Activated CD4-positive, alpha-beta memory T cell treated with anti-CD3 and anti-CD28 coated beads, Interleukin-2, amount 10 ng/mL, durations not matched to agents 7 days and 5 days (primary cell): ENCODE data around the gene ANKRD31. TPM values are rescaled to one million over a fixed set of nuclear protein-coding genes. Genes with fewer than 3 reads are reported as not detected.
"Not testable (repeated sequence)": the region's sequence is repeated elsewhere in the genome, so short reads cannot be mapped to it uniquely, and the experiment has no call there.

Source experiments
- CTCF ChIA-PET: fragments of 350-600 bp; sonication (Branson Sonifier 250); formaldehyde crosslinking; loops from one replicate; lab custom pipeline; 2021; ENCODE audit warnings: antibody characterized with exemption, inconsistent platforms; lab: Charles Lee
- POLR2A ChIA-PET: fragments of 350-600 bp; sonication (Branson Sonifier 250); formaldehyde crosslinking; loops from one replicate; lab custom pipeline; 2021; ENCODE audit warnings: antibody characterized with exemption; lab: Charles Lee
- DNase-seq: peaks from one replicate; pipeline ENCODE4 v3.0.0-alpha.2; 2020
- H3K27ac Mint-ChIP-seq: one replicate; pipeline ENCODE4 v1.8.0; 2021; ENCODE audit warnings: mild to moderate bottlenecking, mixed read lengths
- H3K27me3 Mint-ChIP-seq: one replicate; pipeline ENCODE4 v1.8.0; 2021; ENCODE audit warnings: mixed read lengths
- H3K36me3 Mint-ChIP-seq: one replicate; pipeline ENCODE4 v1.8.0; 2021; ENCODE audit warnings: low read depth, mixed read lengths
- H3K4me1 Mint-ChIP-seq: one replicate; pipeline ENCODE4 v1.8.0; 2021; ENCODE audit warnings: mixed read lengths
- H3K4me3 Mint-ChIP-seq: one replicate; pipeline ENCODE4 v1.8.0; 2021; ENCODE audit warnings: mild to moderate bottlenecking, mixed read lengths
- H3K9me3 Mint-ChIP-seq: one replicate; pipeline ENCODE4 v1.8.0; 2021; ENCODE audit warnings: mixed read lengths
- total RNA-seq, 2 experiments: library from RNA; stranded (reverse); gene quantifications; one replicate each; pipeline ENCODE4 v1.2.3, GENCODE V29; 2021

ANKRD31 gene
- total RNA-seq, 2 experiments from 2014 or later: 0.05 to 0.18 TPM

DNA sequence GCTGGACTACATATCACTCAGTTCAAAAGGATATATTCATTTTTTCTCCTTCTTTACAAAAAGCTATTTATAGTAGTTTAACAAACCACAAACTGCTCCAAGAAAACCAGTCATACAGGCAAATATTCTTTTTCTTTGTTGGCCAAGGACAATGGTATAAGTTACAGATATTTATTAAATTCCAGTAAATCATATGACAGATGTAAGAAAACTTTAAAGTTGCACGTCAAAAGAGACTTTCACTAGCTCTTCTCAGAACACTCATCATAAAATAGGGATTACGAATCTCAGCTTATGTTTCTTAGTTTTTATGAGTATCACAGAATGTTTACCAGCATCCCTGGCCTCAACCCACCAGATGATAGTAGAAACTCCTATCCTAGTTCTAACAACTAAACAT lies 67.2 kb downstream of the ANKRD31 start:
- POLR2A ChIA-PET: no interaction called here
- peaks cover 2% of the 10 kb centered on the region for H3K27me3 Mint-ChIP-seq
- H3K9me3 Mint-ChIP-seq: peaks cover 8% of the 10 kb centered on the region
- H3K4me3 Mint-ChIP-seq: no peak overlapping the region
- no peaks in the 10 kb centered on the region for H3K4me1 Mint-ChIP-seq
- CTCF ChIA-PET: no interaction called here
- no peak for DNase-seq
- no peaks in the 10 kb centered on the region for H3K36me3 Mint-ChIP-seq
- H3K27ac Mint-ChIP-seq: no peak overlapping the region

DNA sequence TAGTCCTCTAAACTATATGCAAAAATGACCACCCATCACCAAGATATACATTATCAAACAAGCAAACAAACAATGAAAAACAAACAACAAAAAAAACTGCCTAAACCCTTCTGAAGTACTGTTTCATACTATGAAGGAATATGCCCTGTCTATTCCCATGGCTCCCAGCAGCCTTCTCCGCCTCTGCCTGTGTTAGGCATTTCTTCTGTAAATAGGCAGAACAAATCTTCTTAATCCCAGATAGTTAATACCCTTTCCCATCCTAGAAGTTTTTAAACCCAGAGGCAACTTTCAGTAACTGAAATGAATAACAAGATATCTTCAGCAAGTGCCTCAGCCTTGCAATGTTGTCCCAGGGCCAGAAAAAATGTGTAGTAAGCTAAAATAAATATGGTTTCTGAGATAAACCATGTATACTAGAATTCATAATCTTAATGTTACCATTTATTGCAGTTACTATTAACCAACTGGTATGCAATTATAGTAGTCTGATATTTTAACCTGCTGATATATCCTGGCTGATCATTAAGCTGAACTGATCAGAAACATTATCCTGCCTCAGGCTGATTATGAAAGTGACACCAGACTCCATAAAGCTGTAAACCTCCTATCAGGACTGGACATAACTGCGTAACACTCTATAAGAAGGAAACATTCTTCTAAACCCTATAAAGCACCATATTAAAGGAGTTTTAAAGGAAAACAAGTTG lies 68.5 kb downstream of the ANKRD31 start:
- no peaks in the 10 kb centered on the region for H3K9me3 Mint-ChIP-seq
- H3K27ac Mint-ChIP-seq: no peak overlapping the region
- H3K27me3 Mint-ChIP-seq: peaks cover 2% of the 10 kb centered on the region
- no peaks in the 10 kb centered on the region for H3K4me1 Mint-ChIP-seq
- no peak for DNase-seq
- H3K4me3 Mint-ChIP-seq: no peak overlapping the region
- ChIA-PET CTCF (no interaction called here), POLR2A (no interaction called here)
- no peaks in the 10 kb centered on the region for H3K36me3 Mint-ChIP-seq

DNA sequence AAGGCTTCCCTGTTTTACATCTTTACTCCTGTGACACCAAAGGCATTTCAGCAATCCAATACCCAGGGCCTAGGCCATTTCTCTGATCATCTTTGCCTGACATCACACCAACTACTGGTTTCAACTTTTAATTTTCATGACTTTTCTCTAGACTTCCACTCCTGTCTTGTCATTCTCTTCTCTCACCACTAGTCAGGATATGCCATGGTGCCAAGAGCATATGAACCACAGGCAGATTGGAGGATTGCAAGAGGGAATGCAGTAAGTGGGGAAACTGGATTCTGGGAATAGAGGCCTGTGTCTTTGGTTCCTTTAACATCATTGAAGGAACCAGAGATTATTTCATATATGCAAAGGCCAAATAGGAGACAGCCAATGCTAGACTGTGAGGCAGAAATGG lies 69.3 kb downstream of the ANKRD31 start:
- no peak for DNase-seq
- Mint-ChIP-seq H3K27ac (no peak overlapping the region), H3K9me3 (peaks cover under 1% of the 10 kb centered on the region), H3K36me3 (no peaks in the 10 kb centered on the region), H3K27me3 (peaks cover 2% of the 10 kb centered on the region), H3K4me3 (no peak overlapping the region), H3K4me1 (no peaks in the 10 kb centered on the region)
- ChIA-PET CTCF (no interaction called here), POLR2A (no interaction called here)

DNA sequence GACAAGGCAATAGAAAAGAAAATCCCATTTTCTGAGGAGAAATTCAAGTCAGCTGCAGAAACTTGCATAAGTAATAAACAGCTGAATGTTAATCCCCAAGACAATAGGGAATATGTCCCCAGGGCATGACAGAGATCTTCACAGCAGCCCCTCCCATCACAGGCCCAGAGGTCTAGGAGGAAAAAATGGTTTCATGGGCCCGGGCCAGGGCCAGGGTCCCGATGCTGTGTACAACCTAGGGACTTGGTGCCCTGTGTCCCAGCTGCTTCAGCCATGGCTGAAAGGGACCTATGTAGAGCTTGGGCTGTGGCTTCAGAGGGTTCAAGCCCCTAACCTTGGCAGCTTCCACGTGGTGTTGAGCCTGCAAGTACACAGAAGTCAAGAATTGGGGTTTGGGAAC lies 75.2 kb downstream of the ANKRD31 start:
- H3K27me3 Mint-ChIP-seq, DNase-seq, H3K27ac Mint-ChIP-seq, H3K36me3 Mint-ChIP-seq, POLR2A ChIA-PET, H3K4me3 Mint-ChIP-seq, H3K4me1 Mint-ChIP-seq, CTCF ChIA-PET: not testable (repeated sequence)
- H3K9me3 Mint-ChIP-seq: peaks cover 20% of the 10 kb centered on the region

DNA sequence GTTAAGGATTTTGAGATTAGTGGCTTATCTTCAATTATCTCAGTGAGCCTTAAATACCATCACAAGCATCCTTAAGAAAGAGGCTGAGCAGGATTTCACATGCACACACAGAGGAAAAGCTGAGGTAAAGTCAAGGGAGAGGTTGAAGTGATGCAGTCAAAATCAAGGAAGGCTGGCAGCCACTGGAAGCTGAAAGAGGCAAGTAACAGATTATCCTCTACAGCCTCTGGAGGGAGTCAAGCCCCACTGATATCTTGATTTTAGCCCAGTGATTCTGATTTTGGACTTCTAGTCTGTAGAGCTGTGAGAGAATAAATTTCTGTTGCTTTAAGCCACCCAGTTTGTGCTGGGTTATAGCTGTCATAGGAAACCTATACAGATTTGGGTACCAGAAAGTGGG lies 80.1 kb downstream of the ANKRD31 start:
- Mint-ChIP-seq H3K4me1 (no peaks in the 10 kb centered on the region), H3K27me3 (no peaks in the 10 kb centered on the region), H3K27ac (no peak overlapping the region), H3K9me3 (peaks cover 12% of the 10 kb centered on the region), H3K4me3 (no peak overlapping the region), H3K36me3 (peaks cover 3% of the 10 kb centered on the region)
- CTCF ChIA-PET: interaction anchor here (0.9 kb wide), 1 partner anchor 523 kb away, joined by 3 read pairs; no protein-coding TSS in a partner anchor
- POLR2A ChIA-PET: no interaction called here
- DNase-seq: no peak

DNA sequence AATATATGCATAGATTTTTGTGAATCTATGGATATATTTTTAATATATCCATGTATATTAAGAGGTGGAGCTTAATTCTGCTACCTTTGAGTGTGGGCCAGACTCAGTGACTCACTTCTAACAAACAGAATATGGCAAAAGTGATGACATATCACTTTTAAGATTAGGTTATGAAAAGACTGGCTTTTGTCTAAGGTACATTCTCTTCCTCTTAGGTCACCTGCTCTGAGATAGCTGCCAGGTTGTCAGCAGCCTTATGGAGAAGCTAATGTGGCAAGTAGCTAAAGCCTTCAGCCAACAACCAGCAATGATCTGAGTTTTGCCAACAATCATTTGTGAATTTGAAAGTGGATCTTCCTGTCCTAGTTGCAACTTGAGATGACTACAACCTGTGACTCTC lies 83.8 kb downstream of the ANKRD31 start:
- ChIA-PET POLR2A (no interaction called here), CTCF (no interaction called here)
- no peaks in the 10 kb centered on the region for H3K27me3 Mint-ChIP-seq
- DNase-seq: no peak
- no peaks in the 10 kb centered on the region for H3K9me3 Mint-ChIP-seq
- no peaks in the 10 kb centered on the region for H3K4me1 Mint-ChIP-seq
- H3K27ac Mint-ChIP-seq: no peak overlapping the region
- H3K4me3 Mint-ChIP-seq: no peak overlapping the region
- H3K36me3 Mint-ChIP-seq: no peaks in the 10 kb centered on the region

DNA sequence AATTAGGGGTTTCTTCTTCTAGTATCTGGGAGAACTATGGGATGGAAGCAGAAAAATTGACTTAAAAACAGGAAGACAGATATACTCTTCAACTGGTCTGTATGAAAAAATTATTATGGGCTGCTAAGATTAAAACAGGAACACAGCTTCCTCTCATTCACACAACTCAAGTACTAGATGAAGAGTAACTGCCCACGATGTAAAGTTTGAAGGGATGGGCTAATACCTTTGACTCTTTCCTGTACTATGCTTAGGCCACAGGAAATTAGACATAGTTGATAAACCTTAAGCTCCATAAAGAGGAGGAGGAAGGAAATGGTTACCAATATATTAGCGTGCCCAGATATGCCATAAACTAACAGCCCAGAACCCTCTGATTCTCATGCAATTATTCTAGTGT lies 88.6 kb downstream of the ANKRD31 start:
- Mint-ChIP-seq H3K27me3 (no peaks in the 10 kb centered on the region), H3K27ac (no peak overlapping the region), H3K9me3 (peaks cover 2% of the 10 kb centered on the region), H3K4me3 (no peak overlapping the region), H3K4me1 (no peaks in the 10 kb centered on the region), H3K36me3 (no peaks in the 10 kb centered on the region)
- DNase-seq: no peak
- ChIA-PET CTCF (no interaction called here), POLR2A (no interaction called here)

DNA sequence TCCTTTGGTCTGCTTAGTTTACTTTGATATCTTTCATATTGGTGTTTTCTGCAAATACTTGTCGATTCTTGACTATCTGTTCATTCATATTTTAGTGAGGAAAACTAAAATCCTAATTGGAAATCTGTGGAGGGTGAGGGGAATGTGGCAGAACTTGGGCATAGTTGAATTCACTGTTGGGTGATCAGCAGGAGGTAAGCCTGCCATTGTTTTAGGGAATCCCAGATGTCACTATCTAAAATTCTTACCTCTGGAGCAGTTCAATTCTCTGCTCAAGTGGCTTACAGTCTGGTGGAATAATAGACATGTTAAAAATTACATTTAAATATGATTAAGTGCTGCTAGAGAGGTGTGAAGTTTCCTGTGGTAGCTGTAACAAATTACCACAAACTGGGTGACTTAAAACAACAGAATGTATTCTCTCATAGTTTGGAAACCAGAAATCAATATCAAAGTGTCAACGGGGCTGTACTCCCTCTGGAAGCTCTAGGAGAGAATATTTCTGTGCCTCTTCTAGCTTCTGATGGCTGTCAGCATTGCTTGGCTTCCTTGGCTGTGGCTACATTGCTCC lies 94.0 kb downstream of the ANKRD31 start:
- H3K27me3 Mint-ChIP-seq: no peaks in the 10 kb centered on the region
- H3K36me3 Mint-ChIP-seq: no peaks in the 10 kb centered on the region
- H3K4me3 Mint-ChIP-seq: no peak overlapping the region
- H3K4me1 Mint-ChIP-seq: no peaks in the 10 kb centered on the region
- POLR2A ChIA-PET: no interaction called here
- H3K9me3 Mint-ChIP-seq: peaks cover 2% of the 10 kb centered on the region
- CTCF ChIA-PET: no interaction called here
- DNase-seq: no peak
- no peak overlapping the region for H3K27ac Mint-ChIP-seq

DNA sequence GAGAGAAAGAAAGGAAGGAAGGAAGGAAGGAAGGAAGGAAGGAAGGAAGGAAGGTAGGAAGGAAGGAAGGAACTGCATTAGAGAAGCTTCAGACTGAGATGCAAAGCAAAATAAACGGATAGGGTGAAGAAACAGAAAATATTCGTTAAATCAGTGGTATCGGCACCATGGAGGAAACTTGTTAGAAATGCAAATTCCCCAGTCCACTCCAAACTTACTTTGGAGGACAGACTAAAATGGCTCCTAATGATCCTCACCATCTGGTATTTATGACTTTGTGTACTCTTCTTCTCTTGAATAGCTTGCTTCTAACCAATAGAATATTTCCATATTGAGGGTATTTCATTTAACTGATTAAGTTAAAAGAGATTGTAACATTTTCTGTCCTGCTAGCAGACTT lies 96.4 kb downstream of the ANKRD31 start:
- Mint-ChIP-seq H3K4me1 (no peaks in the 10 kb centered on the region), H3K36me3 (no peaks in the 10 kb centered on the region), H3K27me3 (no peaks in the 10 kb centered on the region), H3K27ac (no peak overlapping the region), H3K9me3 (peaks cover 2% of the 10 kb centered on the region), H3K4me3 (no peak overlapping the region)
- POLR2A ChIA-PET: no interaction called here
- CTCF ChIA-PET: no interaction called here
- DNase-seq: no peak

DNA sequence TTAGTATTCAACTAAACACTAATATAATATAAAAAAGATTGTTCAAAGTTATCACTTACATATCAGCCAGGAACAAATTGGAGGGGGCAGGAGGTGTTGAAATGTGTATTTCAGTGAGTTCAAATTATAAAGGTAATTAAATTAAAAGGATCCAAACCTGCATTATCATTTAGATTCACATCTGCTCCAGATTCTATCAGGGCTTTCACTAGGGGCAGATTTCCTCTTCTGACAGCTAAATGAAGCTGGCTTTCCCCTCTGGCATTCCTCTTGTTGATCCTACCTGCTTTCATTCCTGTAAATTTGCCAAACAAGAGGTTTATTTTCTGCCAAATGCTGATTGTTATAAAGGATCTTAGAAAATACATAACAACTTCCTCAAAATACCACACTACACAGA lies 98.0 kb downstream of the ANKRD31 start:
- Mint-ChIP-seq H3K4me3 (no peak overlapping the region), H3K4me1 (no peaks in the 10 kb centered on the region), H3K27ac (no peak overlapping the region), H3K9me3 (no peaks in the 10 kb centered on the region), H3K36me3 (no peaks in the 10 kb centered on the region), H3K27me3 (no peaks in the 10 kb centered on the region)
- CTCF ChIA-PET: no interaction called here
- POLR2A ChIA-PET: no interaction called here
- no peak for DNase-seq

DNA sequence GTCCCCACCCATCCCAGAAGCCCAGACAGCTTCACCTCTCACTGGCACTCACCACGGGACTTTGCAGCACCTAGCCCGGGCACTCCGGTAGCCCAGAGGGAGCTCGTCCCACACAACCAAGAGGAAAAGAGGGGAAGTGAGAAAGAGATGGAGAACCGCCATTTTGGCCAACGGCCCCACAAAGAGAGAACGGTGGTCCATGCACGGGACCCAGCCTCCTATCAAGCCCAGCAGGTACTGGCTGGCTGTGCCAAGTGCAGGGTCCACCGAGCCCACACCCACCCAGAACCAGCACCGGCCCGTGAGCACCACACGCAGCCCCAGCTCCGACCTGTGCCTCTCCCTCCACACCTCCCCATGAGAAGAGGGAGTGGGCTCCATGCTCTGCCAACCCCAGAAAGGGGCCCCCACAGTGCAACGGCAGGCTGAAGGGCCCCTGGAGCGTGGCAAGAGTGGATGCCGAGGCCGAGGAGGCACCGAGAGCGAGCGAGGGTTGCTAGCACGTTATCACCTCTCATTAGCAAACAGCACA lies 105.8 kb downstream of the ANKRD31 start:
- H3K4me1 Mint-ChIP-seq: no peaks in the 10 kb centered on the region
- no peak overlapping the region for H3K4me3 Mint-ChIP-seq
- no peak overlapping the region for H3K27ac Mint-ChIP-seq
- H3K27me3 Mint-ChIP-seq: no peaks in the 10 kb centered on the region
- ChIA-PET POLR2A (no interaction called here), CTCF (no interaction called here)
- no peak for DNase-seq
- H3K36me3 Mint-ChIP-seq: no peaks in the 10 kb centered on the region
- H3K9me3 Mint-ChIP-seq: no peaks in the 10 kb centered on the region

DNA sequence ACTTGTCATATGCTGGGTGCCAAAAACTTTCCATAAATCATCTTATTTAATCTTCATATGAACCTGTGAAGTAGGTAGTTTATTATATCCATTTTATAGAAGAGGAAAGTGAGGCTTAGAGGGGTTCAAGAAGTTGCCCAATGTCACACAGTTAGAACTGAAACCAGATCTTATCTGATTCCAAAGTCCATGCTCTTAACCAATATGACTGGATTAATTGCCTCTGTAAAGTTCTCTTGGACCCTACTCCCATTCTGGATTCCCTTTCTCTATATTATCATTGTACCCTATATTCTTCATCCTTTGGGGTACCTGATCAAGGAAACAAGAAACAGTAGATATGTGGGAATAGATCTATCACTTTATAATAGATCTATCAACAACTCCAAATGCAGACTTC lies 119.8 kb downstream of the ANKRD31 start:
- H3K36me3 Mint-ChIP-seq: no peaks in the 10 kb centered on the region
- no peaks in the 10 kb centered on the region for H3K27me3 Mint-ChIP-seq
- no peak overlapping the region for H3K27ac Mint-ChIP-seq
- no peak for DNase-seq
- H3K4me3 Mint-ChIP-seq: no peak overlapping the region
- peaks cover 3% of the 10 kb centered on the region for H3K9me3 Mint-ChIP-seq
- ChIA-PET POLR2A (no interaction called here), CTCF (no interaction called here)
- no peaks in the 10 kb centered on the region for H3K4me1 Mint-ChIP-seq

DNA sequence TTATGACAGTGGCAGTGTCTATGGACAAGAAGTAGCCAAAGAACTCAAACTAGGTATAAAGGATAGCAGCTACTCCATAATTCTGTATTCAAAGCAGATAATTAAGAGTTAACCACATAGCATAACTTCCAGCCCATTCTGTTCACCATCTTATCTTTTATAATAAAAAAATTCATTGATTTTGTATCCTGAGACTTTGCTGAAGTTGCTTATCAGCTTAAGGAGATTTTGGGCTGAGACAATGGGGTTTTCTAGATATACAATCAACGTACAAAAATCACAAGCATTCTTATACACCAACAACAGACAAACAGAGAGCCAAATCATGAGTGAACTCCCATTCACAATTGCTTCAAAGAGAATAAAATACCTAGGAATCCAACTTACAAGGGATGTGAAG lies 122.4 kb downstream of the ANKRD31 start:
- CTCF ChIA-PET: not testable (repeated sequence)

More for the DNA sequence above, 122.4 kb downstream of the ANKRD31 start:
- DNase-seq, H3K36me3 Mint-ChIP-seq, H3K27ac Mint-ChIP-seq, POLR2A ChIA-PET, H3K9me3 Mint-ChIP-seq, H3K27me3 Mint-ChIP-seq, H3K4me1 Mint-ChIP-seq, H3K4me3 Mint-ChIP-seq: not testable (repeated sequence)
